ACC112 (cell line): ENCODE results near the gene KIF11.
"Not testable (repeated sequence)": the region's sequence is repeated elsewhere in the genome, so short reads cannot be mapped to it uniquely, and the experiment has no call there.

Experiments
- H2AFZ ChIP-seq: fragments of 200-600 bp; sonication (generic); one replicate; pipeline ENCODE4 v1.6.0; 2017; ENCODE audit warnings: antibody characterized with exemption, low read length; ENCODE audit not compliant: unreplicated experiment
- H3K27ac ChIP-seq: fragments of 200-600 bp; sonication (generic); 2 replicates; pipeline ENCODE4 v1.5.1; 2014; ENCODE audit warnings: low read depth, mild to moderate bottlenecking, antibody characterized with exemption, low read length, moderate library complexity
- H3K27me3 ChIP-seq: fragments of 200-600 bp; sonication (generic); 2 replicates; pipeline ENCODE4 v1.6.1; 2014; ENCODE audit warnings: mild to moderate bottlenecking, antibody characterized with exemption, low read length, moderate library complexity, mixed read lengths; ENCODE audit not compliant: insufficient read depth
- H3K36me3 ChIP-seq: fragments of 200-600 bp; sonication (generic); 2 replicates; pipeline ENCODE4 v1.6.1; 2016; ENCODE audit warnings: mild to moderate bottlenecking, antibody characterized with exemption, low read length, moderate library complexity, mixed read lengths; ENCODE audit not compliant: insufficient read depth
- H3K4me1 ChIP-seq: fragments of 200-600 bp; sonication (generic); one replicate; pipeline ENCODE4 v1.6.1; 2016; ENCODE audit warnings: low read length, mixed read lengths; ENCODE audit not compliant: insufficient read depth, unreplicated experiment, control insufficient read depth
- H3K4me3 ChIP-seq: fragments of 200-600 bp; sonication (generic); 2 replicates; pipeline ENCODE4 v1.5.1; 2014; ENCODE audit warnings: mild to moderate bottlenecking, low read depth, low read length
- H3K79me2 ChIP-seq: fragments of 200-600 bp; sonication (generic); one replicate; pipeline ENCODE4 v1.6.0; 2016; ENCODE audit warnings: low read length; ENCODE audit not compliant: control insufficient read depth, unreplicated experiment, insufficient read depth

KIF11 gene

GRCh38 chr10:92638037-92638436, 45.1 kb downstream of the KIF11 start:
- Histone ChIP-seq H3K4me3 (no peak overlapping the region), H3K79me2 (no peaks in the 10 kb centered on the region), H3K27me3 (no peaks in the 10 kb centered on the region), H3K4me1 (peaks cover 7% of the 10 kb centered on the region), H3K27ac (no peak overlapping the region), H3K36me3 (peaks cover 20% of the 10 kb centered on the region), H2AFZ (no peak overlapping the region)

- H3K79me2 ChIP-seq, result no peaks in the 10 kb centered on the region
- H3K27ac ChIP-seq, result 0 out of 2 replicates have a peak overlapping the region, but pooled peaks have one; percentile 14
- H3K27me3 ChIP-seq, result no peaks in the 10 kb centered on the region
- H3K4me1 ChIP-seq, result peaks cover 14% of the 10 kb centered on the region
- peaks cover 19% of the 10 kb centered on the region for H3K36me3 ChIP-seq
- H2AFZ ChIP-seq, result no peak overlapping the region
- no peak overlapping the region for H3K4me3 ChIP-seq
Observed at GRCh38 chr10:92640107-92640506, 47.2 kb downstream of the KIF11 start.

GRCh38 chr10:92641492-92641891, 48.6 kb downstream of the KIF11 start:
- H3K79me2 ChIP-seq, result no peaks in the 10 kb centered on the region
- H3K27me3 ChIP-seq, result no peaks in the 10 kb centered on the region
- H3K4me1 ChIP-seq, result peaks cover 14% of the 10 kb centered on the region
- no peak overlapping the region for H2AFZ ChIP-seq
- peaks cover 13% of the 10 kb centered on the region for H3K36me3 ChIP-seq
- H3K27ac ChIP-seq, result no peak overlapping the region
- H3K4me3 ChIP-seq, result no peak overlapping the region

- peaks cover 15% of the 10 kb centered on the region; the same call in 1 of the 2 replicates for H3K36me3 ChIP-seq
Observed at GRCh38 chr10:92644921-92645320, 52.0 kb downstream of the KIF11 start.

GRCh38 chr10:92650864-92651263, 57.9 kb downstream of the KIF11 start:
- peaks cover 31% of the 10 kb centered on the region; the same call in 1 of the 2 replicates for H3K36me3 ChIP-seq
- not testable (repeated sequence) for H2AFZ ChIP-seq, H3K27me3 ChIP-seq, H3K79me2 ChIP-seq, H3K27ac ChIP-seq, H3K4me1 ChIP-seq, H3K4me3 ChIP-seq

More at GRCh38 chr10:92644921-92645320, 52.0 kb downstream of the KIF11 start:
- H3K4me1 ChIP-seq, result peaks cover 9% of the 10 kb centered on the region
- no peak overlapping the region for H3K4me3 ChIP-seq
- H3K27me3 ChIP-seq, result no peaks in the 10 kb centered on the region
- no peak overlapping the region for H2AFZ ChIP-seq
- no peaks in the 10 kb centered on the region for H3K79me2 ChIP-seq
- H3K27ac ChIP-seq, result no peak overlapping the region; the same call in 1 of the 2 replicates

GRCh38 chr10:92655426-92655825, 62.5 kb downstream of the KIF11 start:
- no peak overlapping the region for H2AFZ ChIP-seq
- H3K4me3 ChIP-seq, result no peak overlapping the region
- peaks cover 21% of the 10 kb centered on the region; the same call in 1 of the 2 replicates for H3K36me3 ChIP-seq
- H3K4me1 ChIP-seq, result no peaks in the 10 kb centered on the region
- H3K27me3 ChIP-seq, result no peaks in the 10 kb centered on the region
- no peaks in the 10 kb centered on the region for H3K79me2 ChIP-seq
- H3K27ac ChIP-seq, result no peak overlapping the region

- H3K4me1 ChIP-seq, result no peaks in the 10 kb centered on the region
- H2AFZ ChIP-seq, result no peak overlapping the region
- H3K27me3 ChIP-seq, result no peaks in the 10 kb centered on the region
- peaks cover 14% of the 10 kb centered on the region; the same call in 1 of the 2 replicates for H3K36me3 ChIP-seq
- H3K27ac ChIP-seq, result no peak overlapping the region
- no peaks in the 10 kb centered on the region for H3K79me2 ChIP-seq
- no peak overlapping the region for H3K4me3 ChIP-seq
Observed at GRCh38 chr10:92656266-92656961, 63.5 kb downstream of the KIF11 start.

- H3K36me3 ChIP-seq, result peaks cover 14% of the 10 kb centered on the region; the same call in 1 of the 2 replicates
- H3K4me1 ChIP-seq, result no peaks in the 10 kb centered on the region
- no peak overlapping the region for H3K4me3 ChIP-seq
- H2AFZ ChIP-seq, result no peak overlapping the region
- H3K27ac ChIP-seq, result no peak overlapping the region
- no peaks in the 10 kb centered on the region for H3K79me2 ChIP-seq
- no peaks in the 10 kb centered on the region for H3K27me3 ChIP-seq
Observed at GRCh38 chr10:92657024-92657423, 64.1 kb downstream of the KIF11 start.

- no peaks in the 10 kb centered on the region for H3K79me2 ChIP-seq
Observed at GRCh38 chr10:92662848-92663247, 69.9 kb downstream of the KIF11 start.

GRCh38 chr10:92664322-92664721, 71.4 kb downstream of the KIF11 start:
- H3K4me3 ChIP-seq, result no peak overlapping the region
- H3K79me2 ChIP-seq, result no peaks in the 10 kb centered on the region
- no peak overlapping the region for H2AFZ ChIP-seq
- no peaks in the 10 kb centered on the region for H3K4me1 ChIP-seq
- no peaks in the 10 kb centered on the region for H3K27me3 ChIP-seq
- H3K27ac ChIP-seq, result no peak overlapping the region
- no peaks in the 10 kb centered on the region; the same call in 1 of the 2 replicates for H3K36me3 ChIP-seq

More at GRCh38 chr10:92662848-92663247, 69.9 kb downstream of the KIF11 start:
- no peaks in the 10 kb centered on the region for H3K27me3 ChIP-seq
- no peak overlapping the region for H3K27ac ChIP-seq
- H3K36me3 ChIP-seq, result no peaks in the 10 kb centered on the region; the same call in 1 of the 2 replicates
- H3K4me1 ChIP-seq, result no peaks in the 10 kb centered on the region
- H2AFZ ChIP-seq, result no peak overlapping the region
- H3K4me3 ChIP-seq, result no peak overlapping the region

- Histone ChIP-seq H3K36me3 (no peaks in the 10 kb centered on the region; the same call in 1 of the 2 replicates), H3K27ac (no peak overlapping the region), H3K79me2 (no peaks in the 10 kb centered on the region), H2AFZ (no peak overlapping the region), H3K27me3 (no peaks in the 10 kb centered on the region), H3K4me3 (no peak overlapping the region), H3K4me1 (no peaks in the 10 kb centered on the region)
Observed at GRCh38 chr10:92667078-92667477, 74.1 kb downstream of the KIF11 start.
